HG02885 (cell line): ENCODE results near the gene RNF220.

Experiments used
- ATAC-seq: cut with Tn5 transposase; IDR thresholded peaks from one replicate; pipeline ENCODE4 v1.9.1; 2021; ENCODE audit warnings: mild to moderate bottlenecking; ENCODE audit not compliant: unreplicated experiment, poor library complexity

Gene RNF220

GRCh38 chr1:44425341-44426082 lies 20.5 kb downstream of the RNF220 start:
- ATAC-seq = no peak

- ATAC-seq = no peak
Observed at GRCh38 chr1:44431861-44432260, 26.8 kb downstream of the RNF220 start.

GRCh38 chr1:44433209-44433608 lies 28.2 kb downstream of the RNF220 start:
- ATAC-seq = no peak

- ATAC-seq = no peak
Observed at GRCh38 chr1:44436401-44437106, 31.5 kb downstream of the RNF220 start.

- no peak for ATAC-seq
Observed at GRCh38 chr1:44437107-44437716, 32.2 kb downstream of the RNF220 start.

- no peak for ATAC-seq
Observed at GRCh38 chr1:44442791-44443190, 37.7 kb downstream of the RNF220 start.

- no peak for ATAC-seq
Observed at GRCh38 chr1:44447051-44447810, 42.2 kb downstream of the RNF220 start.

- ATAC-seq = no peak
Observed at GRCh38 chr1:44453798-44454349, 48.8 kb downstream of the RNF220 start.

- no peak for ATAC-seq
Observed at GRCh38 chr1:44454704-44455103, 49.6 kb downstream of the RNF220 start.

GRCh38 chr1:44460107-44460882 lies 55.2 kb downstream of the RNF220 start:
- no peak for ATAC-seq

- no peak for ATAC-seq
Observed at GRCh38 chr1:44464361-44464760, 59.3 kb downstream of the RNF220 start.

GRCh38 chr1:44467566-44467965 lies 62.5 kb downstream of the RNF220 start:
- ATAC-seq = no peak

GRCh38 chr1:44471911-44472453 lies 66.9 kb downstream of the RNF220 start:
- ATAC-seq = no peak

GRCh38 chr1:44472620-44473525 lies 67.8 kb downstream of the RNF220 start:
- no peak for ATAC-seq

GRCh38 chr1:44476891-44477290 lies 71.8 kb downstream of the RNF220 start:
- no peak for ATAC-seq

GRCh38 chr1:44481701-44482100 lies 76.6 kb downstream of the RNF220 start:
- ATAC-seq = no peak

GRCh38 chr1:44483089-44483874 lies 78.2 kb downstream of the RNF220 start:
- no peak for ATAC-seq
